Smooth muscle cell (in vitro differentiated cells): ENCODE results near the gene STK40. TPM values are rescaled to one million over a fixed set of nuclear protein-coding genes. Genes with fewer than 3 reads are reported as not detected.

ENCODE experiments used
- DNase-seq: peaks from one replicate; lab custom pipeline; 2025; ENCODE audit not compliant: unreplicated experiment; lab: John Stamatoyannopoulos, UW
- H2AFZ ChIP-seq: fragments of 200-600 bp; sonication (generic); 2 replicates; pipeline ENCODE4 v1.6.0; 2016; ENCODE audit warnings: antibody characterized with exemption, low read depth, mild to moderate bottlenecking
- H3F3A ChIP-seq: fragments of 200-600 bp; sonication (generic); 2 replicates; pipeline ENCODE4 v1.6.0; 2017; ENCODE audit warnings: antibody characterized with exemption, low read depth
- H3K27ac ChIP-seq: fragments of 200-600 bp; sonication (generic); 2 replicates; pipeline ENCODE4 v1.5.1; 2016; ENCODE audit warnings: low read depth, mild to moderate bottlenecking
- H3K27me3 ChIP-seq: fragments of 200-600 bp; sonication (generic); 2 replicates; pipeline ENCODE4 v1.6.1; 2016; ENCODE audit warnings: low read depth, mild to moderate bottlenecking
- H3K36me3 ChIP-seq: fragments of 200-600 bp; sonication (generic); 2 replicates; pipeline ENCODE4 v1.5.1; 2016; ENCODE audit warnings: low read depth
- H3K4me1 ChIP-seq: fragments of 200-600 bp; sonication (generic); 2 replicates; pipeline ENCODE4 v1.5.1; 2016; ENCODE audit warnings: low read depth
- H3K4me2 ChIP-seq: fragments of 200-600 bp; sonication (generic); 2 replicates; pipeline ENCODE4 v1.6.0; 2016; ENCODE audit warnings: mild to moderate bottlenecking
- H3K4me3 ChIP-seq: fragments of 200-600 bp; sonication (generic); 2 replicates; pipeline ENCODE4 v1.5.1; 2016; ENCODE audit warnings: mild to moderate bottlenecking
- H3K79me2 ChIP-seq: fragments of 200-600 bp; sonication (generic); 2 replicates; pipeline ENCODE4 v1.6.0; 2016; ENCODE audit warnings: low read depth, mild to moderate bottlenecking
- H3K9ac ChIP-seq: fragments of 200-600 bp; sonication (generic); 2 replicates; pipeline ENCODE4 v1.6.0; 2016; ENCODE audit warnings: low read depth
- H3K9me3 ChIP-seq: fragments of 200-600 bp; sonication (generic); replicated peaks from 2 replicates; pipeline ENCODE4 v1.5.1; 2016; ENCODE audit warnings: low read depth
- H4K20me1 ChIP-seq: fragments of 200-600 bp; sonication (generic); 2 replicates; pipeline ENCODE4 v1.6.0; 2016; ENCODE audit warnings: low read depth
- CTCF ChIP-seq: fragments of 200-600 bp; sonication (generic); IDR thresholded peaks from 2 replicates; pipeline ENCODE4 v1.5.1; 2017; ENCODE audit warnings: borderline replicate concordance, mild to moderate bottlenecking, antibody characterized with exemption; ENCODE audit not compliant: insufficient read depth, poor library complexity, severe bottlenecking
- WGBS: methylation state at CpG from one replicate; pipeline ENCODE4 v1.1.7; 2016; ENCODE audit warnings: low lambda C conversion rate; 5-methylcytosine and 5-hydroxymethylcytosine counted together
- polyA plus RNA-seq: library from polyadenylated mRNA; unstranded; fragments of >200 nt; fragmentation: Nextera tagmentation; extraction: Ambion mirVana; gene quantifications from 2 replicates; pipeline ENCODE4 v1.2.1, GENCODE V29; 2016
- total RNA-seq: library from RNA; depleted of rRNA; stranded (reverse); fragments of >200 nt; gene quantifications from 2 replicates; pipeline ENCODE4 v1.2.3, GENCODE V29; 2014

STK40 gene
- total and polyA plus RNA-seq, 2 experiments from 2014 or later: 8.4 to 18.8 TPM

GRCh38 chr1:36359911-36360550 is 25.7 kb downstream of the STK40 start:
- Histone ChIP-seq H3K9ac (no peak overlapping the region), H3K4me1 (no peaks in the 10 kb centered on the region), H3K4me2 (no peak overlapping the region), H3K79me2 (peaks cover 60% of the 10 kb centered on the region), H3K36me3 (peaks cover 4% of the 10 kb centered on the region), H3K9me3 (no peaks in the 10 kb centered on the region), H4K20me1 (peaks cover 9% of the 10 kb centered on the region), H3K27me3 (no peaks in the 10 kb centered on the region), H2AFZ (no peak overlapping the region), H3K27ac (peak overlapping the region; percentile 31), H3K4me3 (no peak overlapping the region), H3F3A (no peaks in the 10 kb centered on the region)
- WGBS: 89% methylated on average over 6 of the region's 6 CpGs
- DNase-seq: no peak
- TF ChIP-seq CTCF: no peak

- Histone ChIP-seq H3K4me3 (no peak overlapping the region), H3K9me3 (no peaks in the 10 kb centered on the region), H4K20me1 (peaks cover 9% of the 10 kb centered on the region), H3F3A (no peaks in the 10 kb centered on the region), H3K79me2 (peaks cover 60% of the 10 kb centered on the region), H2AFZ (no peak overlapping the region), H3K4me2 (no peak overlapping the region), H3K27ac (peak overlapping the region; percentile 31), H3K36me3 (peaks cover 4% of the 10 kb centered on the region), H3K27me3 (no peaks in the 10 kb centered on the region), H3K9ac (no peak overlapping the region), H3K4me1 (no peaks in the 10 kb centered on the region)
- no peak for TF ChIP-seq CTCF
- 94% methylated on average over 5 of the region's 5 CpGs for whole genome bisulfite sequencing
- no peak for DNase-seq
Observed at GRCh38 chr1:36359383-36359782, 26.3 kb downstream of the STK40 start.

GRCh38 chr1:36358514-36359084 is 27.1 kb downstream of the STK40 start:
- Histone ChIP-seq H3K79me2 (peaks cover 56% of the 10 kb centered on the region), H3K36me3 (peaks cover 4% of the 10 kb centered on the region), H3F3A (no peaks in the 10 kb centered on the region), H3K27me3 (no peaks in the 10 kb centered on the region), H2AFZ (no peak overlapping the region), H3K9me3 (no peaks in the 10 kb centered on the region), H3K4me1 (no peaks in the 10 kb centered on the region), H3K27ac (no peak overlapping the region), H3K4me2 (no peak overlapping the region), H3K4me3 (no peak overlapping the region), H4K20me1 (peaks cover 9% of the 10 kb centered on the region), H3K9ac (no peak overlapping the region)
- 97% methylated on average over 13 of the region's 13 CpGs for WGBS
- TF ChIP-seq CTCF: no peak
- DNase-seq: no peak

GRCh38 chr1:36355811-36356210 is 29.9 kb downstream of the STK40 start:
- peaks cover 19% of the 10 kb centered on the region for H3K4me1 ChIP-seq
- no peak overlapping the region for H3K4me3 ChIP-seq
- peaks cover 12% of the 10 kb centered on the region for H3F3A ChIP-seq
- H4K20me1 ChIP-seq: peaks cover 4% of the 10 kb centered on the region
- peaks cover 4% of the 10 kb centered on the region for H3K36me3 ChIP-seq
- DNase-seq: no peak
- H3K79me2 ChIP-seq: peaks cover 30% of the 10 kb centered on the region
- H3K9ac ChIP-seq: no peak overlapping the region
- no peak overlapping the region for H3K4me2 ChIP-seq
- 88% methylated on average over 4 of the region's 4 CpGs for WGBS
- no peak overlapping the region for H3K27ac ChIP-seq
- no peak overlapping the region for H2AFZ ChIP-seq
- TF ChIP-seq CTCF: no peak
- H3K27me3 ChIP-seq: no peaks in the 10 kb centered on the region
- no peaks in the 10 kb centered on the region for H3K9me3 ChIP-seq
